Measurements from ENCODE around the gene CFAP157. TPM values are rescaled to one million over a fixed set of nuclear protein-coding genes. Genes with fewer than 3 reads are reported as not detected.
A peak's percentile ranks its signal among the peaks of the same experiment; 100 is the strongest.

The CFAP157 gene
- total RNA-seq, 1 donor from 2014 or later: not detected

GRCh38 chr9:127761491-127761956, 54.7 kb downstream of the CFAP157 start:
- Histone ChIP-seq H3K9me3 (no peaks in the 10 kb centered on the region), H3K36me3 (no peaks in the 10 kb centered on the region), H3K27me3 (no peaks in the 10 kb centered on the region), H3K27ac (no peak overlapping the region), H3K4me3 (no peak overlapping the region), H3K4me1 (peaks cover 6% of the 10 kb centered on the region)
- no peak for TF ChIP-seq POLR2AphosphoS5 (IDR thresholded peaks at IDR 0.05; ENCODE audit: insufficient read depth in 1 of 2, low read depth in 1 of 2)
- TF ChIP-seq CTCF (IDR thresholded peaks at IDR 0.05): no peak
- TF ChIP-seq POLR2A (IDR thresholded peaks at IDR 0.05): no peak
- intact Hi-C loops (cut with DNase I): no loop called here
- no peak for DNase-seq (ENCODE audit: extremely low spot score in 2 of 2)

DNA sequence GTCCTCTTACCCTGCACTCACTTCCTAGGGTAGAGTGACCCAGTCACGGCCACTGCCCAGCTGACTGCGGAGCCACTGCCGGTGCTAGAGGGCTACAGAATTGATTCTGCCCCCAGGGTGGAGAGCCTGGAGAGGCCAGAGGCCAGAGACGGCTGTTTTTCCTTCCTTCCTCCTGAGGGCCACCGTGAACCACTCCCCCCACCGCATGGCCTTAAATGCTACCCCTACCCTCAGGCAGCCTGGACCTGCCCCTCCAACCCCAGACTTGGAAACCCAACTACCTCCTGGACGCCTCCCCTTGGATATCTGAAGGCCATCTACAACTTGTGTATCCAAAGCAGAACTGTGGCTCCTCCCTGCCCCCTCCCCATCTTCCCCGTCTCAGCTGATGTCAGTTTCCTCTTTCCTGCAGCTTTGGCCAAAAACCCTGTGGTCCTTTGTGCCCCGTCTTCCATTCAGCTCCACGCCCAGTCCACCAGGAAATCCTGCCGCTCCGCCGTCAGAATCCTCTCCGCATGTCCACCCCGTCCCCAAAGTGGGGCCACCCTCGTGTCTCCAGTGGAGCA, 55.4 kb downstream of the CFAP157 start:
- no peak for TF ChIP-seq CTCF (IDR thresholded peaks at IDR 0.05)
- H3K4me3 ChIP-seq: no peak overlapping the region
- no peaks in the 10 kb centered on the region for H3K36me3 ChIP-seq
- H3K27ac ChIP-seq: no peak overlapping the region
- H3K9me3 ChIP-seq: no peaks in the 10 kb centered on the region
- intact Hi-C loops (cut with DNase I): no loop called here
- H3K4me1 ChIP-seq: peaks cover 11% of the 10 kb centered on the region
- no peak for DNase-seq (ENCODE audit: extremely low spot score in 2 of 2)
- H3K27me3 ChIP-seq: no peaks in the 10 kb centered on the region

- no peaks in the 10 kb centered on the region for H3K9me3 ChIP-seq
- DNase-seq (ENCODE audit: extremely low spot score in 2 of 2): no peak
- intact Hi-C loops (cut with DNase I): no loop called here
- TF ChIP-seq POLR2AphosphoS5 (IDR thresholded peaks at IDR 0.05; ENCODE audit: insufficient read depth in 1 of 2, low read depth in 1 of 2) (peak in 1 of 2 donors; percentile 51), POLR2A (IDR thresholded peaks at IDR 0.05) (no peak), CTCF (IDR thresholded peaks at IDR 0.05) (peak in 2 of 3 experiments; percentile 5 to 32)
- H3K27me3 ChIP-seq: no peaks in the 10 kb centered on the region
- peaks cover 22% of the 10 kb centered on the region for H3K4me1 ChIP-seq
- H3K27ac ChIP-seq: no peak overlapping the region
- H3K4me3 ChIP-seq: no peak overlapping the region
- H3K36me3 ChIP-seq: no peaks in the 10 kb centered on the region
These were observed 57.2 kb downstream of the CFAP157 start for GRCh38 chr9:127763918-127764384.

- TF ChIP-seq CTCF (IDR thresholded peaks at IDR 0.05): no peak
- no peak for TF ChIP-seq POLR2A (IDR thresholded peaks at IDR 0.05)
- no peak for TF ChIP-seq POLR2AphosphoS5 (IDR thresholded peaks at IDR 0.05; ENCODE audit: insufficient read depth in 1 of 2, low read depth in 1 of 2)
- Histone ChIP-seq H3K27ac (no peak overlapping the region), H3K9me3 (no peaks in the 10 kb centered on the region), H3K4me3 (no peak overlapping the region), H3K4me1 (peaks cover 29% of the 10 kb centered on the region), H3K27me3 (no peaks in the 10 kb centered on the region), H3K36me3 (no peaks in the 10 kb centered on the region)
- intact Hi-C loops (cut with DNase I): no loop called here
- DNase-seq (ENCODE audit: extremely low spot score in 2 of 2): no peak
These were observed 58.6 kb downstream of the CFAP157 start for GRCh38 chr9:127765418-127765817.

Other genes starting within 250 kb of the CFAP157 start
- gene STXBP1, start 94.7 kb upstream of the CFAP157 start, total RNA-seq: 56.2 TPM
- gene PTRH1, start 8.7 kb downstream of the CFAP157 start, total RNA-seq: 2.2 TPM
- gene TTC16, start 9.1 kb downstream of the CFAP157 start, total RNA-seq: 0.25 TPM
- gene TOR2A, start 28.3 kb downstream of the CFAP157 start, total RNA-seq: 12.3 TPM
- 19.6 TPM for gene SH2D3C, start 71.7 kb downstream of the CFAP157 start, total RNA-seq
- gene CDK9, start 79.0 kb downstream of the CFAP157 start, total RNA-seq: 66.3 TPM
- gene FPGS, start 95.9 kb downstream of the CFAP157 start, total RNA-seq: 99.7 TPM
- 130 TPM for gene ENG, start 147.7 kb downstream of the CFAP157 start, total RNA-seq
- gene AK1, start 170.7 kb downstream of the CFAP157 start, total RNA-seq: 33.4 TPM
- gene ST6GALNAC6, start 192.6 kb downstream of the CFAP157 start, total RNA-seq: 108 TPM
- gene ST6GALNAC4, start 210.1 kb downstream of the CFAP157 start, total RNA-seq: 33.1 TPM
- gene PIP5KL1, start 223.8 kb downstream of the CFAP157 start, total RNA-seq: 10.3 TPM
- 17.7 TPM for gene DPM2, start 230.9 kb downstream of the CFAP157 start, total RNA-seq

All from vagina (tissue), 2 donors.